Liver (tissue), 2 donors: ENCODE measurements around the gene PROKR1.
"Not testable (repeated sequence)": the region's sequence is repeated elsewhere in the genome, so short reads cannot be mapped to it uniquely, and the experiment has no call there.

Source experiments
- CTCF ChIP-seq: fragments of 150-350 bp; IDR thresholded peaks from 2 replicates; pipeline ENCODE4 v1.5.1; 2017; ENCODE audit warnings: improper control_type of control experiment, low read depth, low read length; ENCODE audit not compliant: missing input control
- YY1 ChIP-seq: IDR thresholded peaks from 2 replicates; pipeline ENCODE4 v1.6.1; 2016; ENCODE audit warnings: antibody characterized with exemption, mild to moderate bottlenecking
- donor health status: healthy.

- not testable (repeated sequence) for TF ChIP-seq YY1, CTCF
Observed at GRCh38 chr2:68679166-68679916, 36.0 kb downstream of the PROKR1 start.
